Activated CD8-positive, alpha-beta memory T cell treated with anti-CD3 and anti-CD28 coated beads, Interleukin-2, amount 50 U/mL, for 48 hours (primary cell): ENCODE results near the gene SIPA1.
"Not testable (repeated sequence)": the region's sequence is repeated elsewhere in the genome, so short reads cannot be mapped to it uniquely, and the experiment has no call there.

ENCODE experiments used
- DNase-seq: peaks from one replicate; pipeline ENCODE4 v3.0.0-alpha.2; 2020

SIPA1 gene

GRCh38 chr11:65662799-65663638 lies 25.1 kb downstream of the SIPA1 start, which contains the start of gene RELA:
Gene RELA (minus strand): TSS chr11:65662916. CDS start chr11:65662832, 84 bp downstream.
- DNase-seq, result peak; percentile 94

- peak; percentile 79 for DNase-seq
These were observed 25.8 kb downstream of the SIPA1 start for GRCh38 chr11:65663639-65664200.

DNA sequence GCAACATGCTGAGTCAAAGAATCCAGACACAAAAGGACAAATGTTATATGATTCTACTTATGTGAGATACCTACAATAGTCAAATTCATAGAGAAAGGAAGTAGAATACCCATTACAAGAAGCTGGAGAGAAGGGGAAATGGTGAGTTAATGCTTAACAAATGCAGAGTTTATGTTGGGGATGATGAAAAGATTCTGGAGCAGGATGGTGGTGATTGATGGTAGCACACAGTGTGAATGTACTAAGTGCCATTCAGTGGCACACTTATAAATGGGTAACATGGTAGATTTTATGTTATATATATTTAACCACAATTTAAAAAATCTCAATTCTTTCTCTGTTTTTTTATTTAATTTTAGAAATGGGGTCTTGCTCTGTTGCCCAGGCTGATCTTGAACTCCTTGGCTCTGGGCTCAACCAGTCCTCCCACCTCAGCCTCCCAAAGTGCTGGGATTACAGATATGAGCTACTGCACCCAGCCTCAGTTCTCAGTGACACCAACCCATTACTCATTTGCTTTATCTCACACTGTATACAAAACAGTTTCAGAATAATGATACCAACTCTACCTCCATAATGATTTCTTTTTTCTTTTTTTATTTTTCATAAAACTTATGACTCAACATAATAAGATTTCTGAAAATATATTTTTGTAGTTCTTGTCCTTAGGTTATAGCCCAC lies 34.4 kb downstream of the SIPA1 start:
- DNase-seq, result no peak

- no peak for DNase-seq
These were observed 35.1 kb downstream of the SIPA1 start for GRCh38 chr11:65672982-65673381.

DNA sequence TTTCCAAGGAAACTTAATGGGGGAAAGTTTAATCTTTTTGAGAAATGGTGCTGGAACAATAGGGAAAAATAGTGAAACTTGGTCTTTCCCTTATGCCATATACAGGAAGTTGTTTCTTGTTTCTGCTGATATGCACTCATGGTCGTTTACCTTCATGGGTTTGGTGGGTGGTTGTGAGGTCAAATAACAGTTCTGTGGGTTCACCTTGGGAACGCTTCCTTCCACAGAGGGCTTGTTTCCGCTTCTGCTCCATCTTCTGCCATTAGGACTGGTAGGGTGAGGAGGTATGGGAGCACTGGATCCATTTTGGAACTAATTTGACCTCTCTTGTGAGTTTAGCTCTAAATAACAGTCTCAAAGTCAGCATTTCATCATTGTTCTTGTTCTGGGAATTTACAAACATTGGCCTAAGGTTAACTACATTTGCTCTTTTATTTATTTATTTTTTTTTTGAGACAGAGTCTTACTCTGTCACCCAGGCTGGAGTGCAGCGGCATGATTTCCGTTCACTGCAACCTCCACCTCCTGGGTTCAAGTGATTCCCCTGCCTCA lies 42.4 kb downstream of the SIPA1 start:
- no peak for DNase-seq

DNA sequence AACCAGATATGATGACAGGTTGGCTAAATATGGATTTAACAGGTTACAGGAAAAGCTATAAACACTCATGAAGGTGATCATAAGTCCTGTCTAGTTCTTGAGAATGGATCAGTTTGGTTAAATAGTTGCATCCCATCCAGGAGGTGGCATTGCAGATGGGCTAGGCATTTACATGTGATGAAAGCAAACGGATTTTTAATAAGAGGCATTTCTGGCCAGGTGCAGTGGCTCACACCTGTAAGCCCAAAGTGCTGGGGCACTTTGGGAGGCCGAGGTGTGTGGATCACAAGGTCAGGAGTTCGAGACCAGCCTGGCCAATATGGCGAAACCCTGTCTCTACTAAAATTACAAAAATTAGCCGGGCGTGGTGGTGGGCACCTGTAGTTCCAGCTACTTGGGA lies 45.6 kb downstream of the SIPA1 start:
- DNase-seq, result not testable (repeated sequence)

GRCh38 chr11:65685981-65686380 lies 48.1 kb downstream of the SIPA1 start:
- no peak for DNase-seq

GRCh38 chr11:65691847-65692246 lies 53.9 kb downstream of the SIPA1 start:
- not testable (repeated sequence) for DNase-seq

DNA sequence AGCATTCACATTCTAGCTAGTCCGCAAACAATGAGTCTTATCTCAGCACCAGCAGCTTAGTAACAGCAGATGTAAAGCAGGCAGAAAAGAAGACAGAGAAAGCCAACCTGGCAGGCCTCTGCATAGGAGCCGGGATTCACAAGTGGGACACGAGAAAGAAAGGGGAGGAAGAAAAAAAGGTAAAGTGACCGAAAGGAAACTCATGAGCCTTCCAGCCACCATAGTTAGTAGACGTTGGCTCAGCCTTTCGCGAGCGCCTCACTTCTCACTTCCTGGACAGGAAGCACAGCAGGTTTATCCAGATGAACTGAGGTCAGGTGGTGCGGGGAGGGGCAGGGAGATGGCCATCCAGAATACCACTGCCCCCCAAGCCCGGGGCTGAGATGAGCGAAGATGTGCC lies 54.5 kb downstream of the SIPA1 start:
- no peak for DNase-seq

DNA sequence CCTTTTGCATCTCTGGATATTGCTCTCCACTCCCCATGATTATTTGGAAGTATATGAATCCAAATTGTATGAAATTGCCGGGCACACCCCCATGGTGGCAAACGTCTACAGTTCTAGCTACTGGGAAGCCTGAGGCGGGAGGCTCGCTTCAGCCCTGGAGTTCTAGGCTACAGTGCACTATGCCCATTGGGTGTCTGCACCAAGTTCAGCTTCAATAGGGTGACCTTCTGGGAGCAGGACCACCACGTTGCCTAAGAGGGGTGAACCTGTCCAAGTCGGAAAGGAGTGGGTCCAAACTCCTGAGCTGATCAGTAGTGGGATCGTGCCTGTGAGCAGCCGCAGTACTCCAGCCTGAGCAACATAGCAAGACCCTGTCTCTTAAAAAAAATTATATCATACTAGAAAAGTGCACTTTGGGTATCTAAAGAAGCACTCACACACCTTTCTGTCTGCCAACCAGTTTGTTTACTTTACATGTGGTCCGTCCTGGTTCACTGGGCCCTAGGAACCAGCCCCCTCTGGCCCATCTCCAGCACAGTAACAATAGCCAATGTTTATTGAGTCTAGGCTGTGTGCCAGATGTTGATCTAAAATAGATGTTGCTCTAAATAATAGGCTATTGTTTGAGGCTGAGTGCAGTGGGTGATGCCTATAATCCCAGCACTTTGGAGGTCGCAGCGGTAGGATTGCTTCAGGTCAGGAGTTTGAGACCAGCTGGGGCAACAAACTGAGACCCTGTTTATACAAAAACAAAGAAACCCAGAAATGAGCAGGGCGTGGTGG lies 57.7 kb downstream of the SIPA1 start:
- DNase-seq, result no peak

DNA sequence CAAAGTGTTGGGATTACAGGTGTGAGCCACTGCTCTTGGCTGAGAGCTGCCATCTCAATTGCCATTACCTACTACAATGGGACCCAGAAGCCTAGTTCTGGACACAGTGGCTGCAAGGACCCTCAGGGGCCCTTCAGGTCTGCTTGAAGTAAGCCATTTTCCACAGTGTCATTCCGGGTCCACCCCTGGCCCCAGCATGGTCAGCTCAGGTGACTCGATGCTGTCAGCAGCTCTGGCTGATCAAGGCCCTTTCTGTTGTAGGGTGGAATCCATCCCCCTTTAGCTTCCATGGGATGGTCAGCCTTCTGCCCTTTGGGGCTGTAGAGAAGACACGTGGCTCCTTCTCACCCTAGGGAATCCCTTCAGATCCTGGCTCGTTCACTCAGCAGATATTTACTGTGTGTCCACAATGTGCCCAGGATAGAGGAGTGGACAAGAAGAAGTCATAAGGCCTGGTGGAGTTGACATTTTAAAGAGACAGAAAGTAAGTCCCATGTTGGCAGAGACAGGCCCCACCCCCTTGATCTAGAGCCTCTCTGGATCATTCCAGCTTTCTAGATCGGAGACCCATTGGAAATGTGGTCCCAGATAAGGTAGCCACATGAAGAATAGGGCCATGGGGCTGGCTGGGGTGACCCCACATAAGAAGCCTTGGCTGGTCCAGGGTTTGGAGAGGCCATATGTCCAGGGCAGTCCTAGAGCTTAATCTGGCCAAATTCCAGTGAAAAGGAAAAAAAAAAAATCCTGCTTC lies 59.1 kb downstream of the SIPA1 start:
- no peak for DNase-seq

DNA sequence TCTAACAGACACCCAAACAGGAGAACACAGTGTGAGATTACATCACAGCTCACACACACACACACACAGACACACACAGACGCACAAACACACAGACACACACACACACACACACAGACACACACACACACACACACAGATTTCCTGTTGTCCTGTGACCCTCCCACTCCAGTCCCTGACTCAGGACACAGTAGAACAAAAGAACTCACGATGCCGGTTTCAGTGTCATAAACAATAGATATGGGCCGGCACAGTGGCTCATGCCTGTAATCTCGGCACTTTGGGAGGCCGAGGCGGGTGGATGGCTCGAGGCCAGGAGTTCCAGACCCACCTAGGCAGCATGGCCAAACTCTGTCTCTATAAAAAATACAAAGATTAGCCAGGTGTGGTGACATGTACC lies 60.3 kb downstream of the SIPA1 start:
- no peak for DNase-seq

- DNase-seq, result no peak
These were observed 61.4 kb downstream of the SIPA1 start for GRCh38 chr11:65699306-65699705.

DNA sequence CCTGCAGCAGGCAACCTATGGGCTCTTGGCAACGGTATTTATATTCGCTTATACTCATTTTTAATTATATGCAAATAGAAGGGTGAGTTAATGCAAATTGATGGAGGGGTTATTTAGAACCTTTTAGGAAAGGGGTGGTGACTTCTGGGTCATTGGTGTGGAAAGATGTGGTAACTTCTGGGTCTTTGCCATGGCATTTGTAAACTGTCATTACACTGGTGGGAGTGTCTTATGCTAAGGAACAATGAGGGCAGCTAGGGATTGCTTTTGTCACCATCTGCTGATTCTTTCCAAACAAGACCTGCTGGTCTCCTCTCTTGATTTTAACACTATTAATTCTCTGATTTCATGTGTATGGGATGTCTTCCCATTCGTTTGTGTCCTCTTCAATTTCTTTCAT lies 62.5 kb downstream of the SIPA1 start:
- no peak for DNase-seq
